ENCODE data around the gene STK4.

- TF ChIP-seq POLR2AphosphoS5 (IDR thresholded peaks at IDR 0.05) (no peak), CTCF (IDR thresholded peaks at IDR 0.05) (no peak)
These were observed 85.1 kb downstream of the STK4 start for GRCh38 chr20:45051204-45052060.

All from gastroesophageal sphincter (tissue), 3 donors.